ENCODE data around the gene MAP4.

DNA sequence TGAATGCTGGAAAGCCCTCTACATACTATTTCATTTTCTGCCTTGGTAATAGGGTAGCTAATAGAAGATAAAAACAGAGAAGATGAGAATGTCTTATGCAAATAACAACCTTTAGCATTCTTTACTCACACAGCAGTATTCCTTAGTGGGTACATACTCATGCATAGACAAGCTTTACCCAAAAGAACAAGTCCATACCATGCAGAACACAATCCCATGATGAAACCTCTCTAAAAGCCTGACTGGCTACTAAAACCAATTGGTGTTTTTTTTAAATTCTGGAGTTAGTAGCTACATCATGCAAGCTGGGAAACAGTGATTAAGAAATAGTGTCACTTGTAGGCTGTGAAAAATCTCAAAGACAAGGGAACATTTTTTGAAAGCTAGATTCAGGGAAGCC is 108.4 kb downstream of the MAP4 start:
- no peak for TF ChIP-seq CTCF (IDR thresholded peaks at IDR 0.05)
- TF ChIP-seq POLR2A (IDR thresholded peaks at IDR 0.05) = no peak
